Endodermal cell (in vitro differentiated cells): ENCODE results near the gene PRG3. TPM values are rescaled to one million over a fixed set of nuclear protein-coding genes. Genes with fewer than 3 reads are reported as not detected.

Experiments
- DNase-seq: peaks from one replicate; pipeline ENCODE4 v3.0.0-alpha.2; 2017
- H3K27ac ChIP-seq: 2 replicates; pipeline ENCODE4 v1.5.1; 2013; ENCODE audit warnings: mild to moderate bottlenecking, low read depth, low read length, moderate library complexity
- H3K27me3 ChIP-seq: 2 replicates; pipeline ENCODE4 v1.6.1; 2013; ENCODE audit warnings: mild to moderate bottlenecking, low read length, moderate library complexity; ENCODE audit not compliant: insufficient read depth, control insufficient read depth, poor library complexity, severe bottlenecking
- H3K36me3 ChIP-seq: 2 replicates; pipeline ENCODE4 v1.7.0; 2013; ENCODE audit warnings: mild to moderate bottlenecking, low read length, moderate library complexity; ENCODE audit not compliant: control insufficient read depth, insufficient read depth
- H3K4me1 ChIP-seq: one replicate; pipeline ENCODE4 v1.7.0; 2013; ENCODE audit warnings: low read length; ENCODE audit not compliant: control insufficient read depth, insufficient read depth
- H3K4me3 ChIP-seq: 2 replicates; pipeline ENCODE4 v1.5.1; 2013; ENCODE audit warnings: mild to moderate bottlenecking, low read length, moderate library complexity
- H3K9ac ChIP-seq: 2 replicates; pipeline ENCODE4 v1.6.1; 2013; ENCODE audit warnings: mild to moderate bottlenecking, low read length, moderate library complexity; ENCODE audit not compliant: poor library complexity, severe bottlenecking; ENCODE audit errors: extremely low read depth
- H3K9me3 ChIP-seq: 2 replicates; pipeline ENCODE4 v1.6.1; 2013; ENCODE audit warnings: mild to moderate bottlenecking, low read length, moderate library complexity; ENCODE audit not compliant: control insufficient read depth
- H3K27ac Mint-ChIP-seq: 2 replicates; pipeline ENCODE4 v1.8.0; 2020; ENCODE audit warnings: mixed read lengths
- H3K27me3 Mint-ChIP-seq: 2 replicates; pipeline ENCODE4 v1.8.0; 2021; ENCODE audit warnings: mild to moderate bottlenecking, mixed read lengths; ENCODE audit not compliant: insufficient read depth
- H3K36me3 Mint-ChIP-seq: 2 replicates; pipeline ENCODE4 v1.8.0; 2020; ENCODE audit warnings: low read depth, mixed read lengths
- H3K4me1 Mint-ChIP-seq: 2 replicates; pipeline ENCODE4 v1.8.0; 2020; ENCODE audit warnings: mixed read lengths
- H3K4me3 Mint-ChIP-seq: 2 replicates; pipeline ENCODE4 v1.8.0; 2020; ENCODE audit warnings: mild to moderate bottlenecking, moderate library complexity, mixed read lengths
- H3K9me3 Mint-ChIP-seq: 2 replicates; pipeline ENCODE4 v1.8.0; 2020; ENCODE audit warnings: mild to moderate bottlenecking, mixed read lengths
- WGBS, 2 experiments: methylation state at CpG; one replicate each; pipeline versions ENCODE4 v1.1.5 to v1.1.7; 2013; ENCODE audit warnings: missing lambda C conversion rate in 2 of 2, mixed read lengths in 1 of 2; ENCODE audit not compliant: insufficient coverage in 1 of 2, insufficient read length in 1 of 2; 5-methylcytosine and 5-hydroxymethylcytosine counted together
- long read RNA-seq, 4 experiments: library from polyadenylated mRNA in 2 of 4; library from RNA in 1 of 4; library from capped mRNA in 1 of 4; stranded (forward) in 3 of 4; unstranded in 1 of 4; transcript quantifications; one replicate each; pipeline ENCODE4 v2.0.0, GENCODE V29; 2020 to 2021; ENCODE audit warnings: inconsistent platforms in 1 of 4
- polyA plus RNA-seq, 2 experiments: library from polyadenylated mRNA; stranded (reverse); fragments of 50-300 nt; gene quantifications; one replicate each; pipeline ENCODE4 v1.2.3, GENCODE V29; 2013
- total RNA-seq, 2 donors: library from RNA; stranded (reverse); fragmentation: NEBNext Ultra II Directional in 1 of 2; extraction: Animal tissue kit (Norgen Biotek cat#: 25700) in 1 of 2; gene quantifications; 2 replicates in 1 of 2; 3 replicates in 1 of 2; pipeline ENCODE4 v1.2.1, GENCODE V29; 2021
- TF ChIP-seq, protein P1 (sequence below): fragments of 200-600 bp; sonication (generic); conservative IDR thresholded peaks from 2 replicates; pipeline ENCODE4 v1.5.0; 2021; ENCODE audit warnings: antibody characterized with exemption, mild to moderate bottlenecking

The PRG3 gene, protein sequence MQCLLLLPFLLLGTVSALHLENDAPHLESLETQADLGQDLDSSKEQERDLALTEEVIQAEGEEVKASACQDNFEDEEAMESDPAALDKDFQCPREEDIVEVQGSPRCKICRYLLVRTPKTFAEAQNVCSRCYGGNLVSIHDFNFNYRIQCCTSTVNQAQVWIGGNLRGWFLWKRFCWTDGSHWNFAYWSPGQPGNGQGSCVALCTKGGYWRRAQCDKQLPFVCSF
- total RNA-seq = not detected
- not detected for polyA plus RNA-seq (2013, experiment 1 of 2)
- polyA plus RNA-seq (2013, experiment 2 of 2) = not detected
- long read RNA-seq, experiment 1 = 0 reads
- long read RNA-seq, experiment 2 = 0 reads
- long read RNA-seq, experiment 3 = 0 reads
- long read RNA-seq, experiment 4 = 0 reads

DNA sequence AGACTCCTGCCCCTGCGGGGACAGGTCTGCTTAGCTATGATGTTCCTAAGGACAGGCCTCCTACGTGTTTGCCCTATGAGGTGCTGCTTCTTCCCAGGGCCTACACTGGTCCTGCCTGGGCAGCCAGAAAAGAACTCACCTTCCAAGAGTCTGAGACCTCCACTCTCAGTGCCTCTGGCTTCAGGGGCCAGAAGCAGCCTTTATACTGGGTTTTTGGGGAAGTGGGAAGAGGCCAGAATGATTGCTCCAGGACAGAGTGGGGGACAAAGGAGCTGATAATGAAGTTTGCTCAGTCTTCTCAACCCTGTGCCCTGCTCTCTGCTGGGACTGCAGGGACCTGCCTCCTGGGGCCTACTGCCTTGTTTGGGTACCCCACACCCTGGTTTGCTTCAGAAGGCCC, at the start of gene PRG3:
TSS of gene PRG3 (minus strand) at position 176 of the 400 bp plus-strand sequence. CDS start 442 bp downstream, outside the sequence.
- H3K27ac ChIP-seq = no peak within 1 kb of the TSS
- no peak for DNase-seq

DNA sequence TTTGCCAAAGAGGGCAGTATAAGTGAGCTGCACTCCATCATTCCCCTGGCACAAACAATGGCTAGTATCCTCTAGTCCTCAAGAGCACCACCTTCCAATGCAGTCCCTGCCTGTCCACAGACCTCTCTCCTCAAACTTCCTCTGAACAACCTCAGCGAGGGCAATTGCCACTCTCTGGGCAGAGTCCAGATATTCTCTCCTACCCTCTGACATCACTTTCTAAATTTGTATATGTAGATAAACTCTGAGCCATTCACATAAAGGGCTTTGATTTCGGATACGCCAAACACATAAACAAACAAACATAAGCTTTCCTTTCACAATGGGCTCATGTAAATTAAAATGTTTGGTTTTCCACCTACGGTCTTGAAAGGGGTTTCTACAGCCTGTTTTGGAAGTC, 49.0 kb upstream of the PRG3 start:
- Mint-ChIP-seq H3K27me3 (peaks cover 53% of the 10 kb centered on the region), H3K9me3 (no peaks in the 10 kb centered on the region), H3K4me3 (no peak overlapping the region), H3K36me3 (no peaks in the 10 kb centered on the region), H3K4me1 (peaks cover 14% of the 10 kb centered on the region), H3K27ac (no peak overlapping the region)
- Histone ChIP-seq H3K9me3 (no peaks in the 10 kb centered on the region), H3K4me3 (no peak overlapping the region), H3K27me3 (peaks cover 40% of the 10 kb centered on the region), H3K9ac (no peak overlapping the region), H3K4me1 (peaks cover 4% of the 10 kb centered on the region), H3K27ac (no peak overlapping the region), H3K36me3 (no peaks in the 10 kb centered on the region)
- 0 to 60% methylated on average over 1 to 4 of the region's 4 CpGs for WGBS, 2 experiments
- DNase-seq = no peak
- TF ChIP-seq, protein P1, sequence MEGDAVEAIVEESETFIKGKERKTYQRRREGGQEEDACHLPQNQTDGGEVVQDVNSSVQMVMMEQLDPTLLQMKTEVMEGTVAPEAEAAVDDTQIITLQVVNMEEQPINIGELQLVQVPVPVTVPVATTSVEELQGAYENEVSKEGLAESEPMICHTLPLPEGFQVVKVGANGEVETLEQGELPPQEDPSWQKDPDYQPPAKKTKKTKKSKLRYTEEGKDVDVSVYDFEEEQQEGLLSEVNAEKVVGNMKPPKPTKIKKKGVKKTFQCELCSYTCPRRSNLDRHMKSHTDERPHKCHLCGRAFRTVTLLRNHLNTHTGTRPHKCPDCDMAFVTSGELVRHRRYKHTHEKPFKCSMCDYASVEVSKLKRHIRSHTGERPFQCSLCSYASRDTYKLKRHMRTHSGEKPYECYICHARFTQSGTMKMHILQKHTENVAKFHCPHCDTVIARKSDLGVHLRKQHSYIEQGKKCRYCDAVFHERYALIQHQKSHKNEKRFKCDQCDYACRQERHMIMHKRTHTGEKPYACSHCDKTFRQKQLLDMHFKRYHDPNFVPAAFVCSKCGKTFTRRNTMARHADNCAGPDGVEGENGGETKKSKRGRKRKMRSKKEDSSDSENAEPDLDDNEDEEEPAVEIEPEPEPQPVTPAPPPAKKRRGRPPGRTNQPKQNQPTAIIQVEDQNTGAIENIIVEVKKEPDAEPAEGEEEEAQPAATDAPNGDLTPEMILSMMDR = no peak

More for the DNA sequence above, at the start of gene PRG3:
- no peaks in the 10 kb centered on the region for H3K36me3 Mint-ChIP-seq
- no peak within 1 kb of the TSS for H3K9ac ChIP-seq
- H3K4me1 ChIP-seq = no peaks in the 10 kb centered on the region
- peaks cover 64% of the 10 kb centered on the region for H3K27me3 Mint-ChIP-seq
- peaks cover 60% of the 10 kb centered on the region for H3K27me3 ChIP-seq
- no peaks in the 10 kb centered on the region for H3K36me3 ChIP-seq
- no peaks in the 10 kb centered on the region for H3K9me3 Mint-ChIP-seq
- no peak within 1 kb of the TSS for H3K4me3 Mint-ChIP-seq
- no peaks in the 10 kb centered on the region for H3K9me3 ChIP-seq
- H3K27ac Mint-ChIP-seq = no peak within 1 kb of the TSS
- TF ChIP-seq, protein P1 = no peak
- no peak within 1 kb of the TSS for H3K4me3 ChIP-seq
- WGBS, 2 experiments = 68 to 76% methylated on average over 2 of the region's 2 CpGs
- no peaks in the 10 kb centered on the region for H3K4me1 Mint-ChIP-seq

DNA sequence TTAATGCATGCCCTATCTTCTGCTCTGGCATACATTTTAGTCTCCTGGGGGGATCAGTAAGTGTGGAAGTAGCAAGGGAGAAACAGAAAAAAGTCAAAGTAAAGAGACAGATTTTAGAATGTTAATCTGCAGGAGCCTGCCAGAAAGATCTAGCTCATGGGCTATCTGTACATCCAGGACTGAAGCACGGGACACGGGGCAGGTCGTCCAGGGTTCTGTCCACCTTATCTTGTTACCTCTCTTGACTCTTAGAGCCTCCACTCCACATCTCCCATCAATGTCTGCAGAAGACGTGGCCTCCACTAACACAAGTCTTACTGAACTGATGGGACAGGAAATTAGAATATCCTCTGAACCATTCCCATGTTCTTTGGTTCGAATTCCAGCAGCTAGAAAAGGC, 47.7 kb upstream of the PRG3 start:
- Histone ChIP-seq H3K4me3 (no peak overlapping the region), H3K36me3 (no peaks in the 10 kb centered on the region), H3K27ac (no peak overlapping the region), H3K9ac (no peak overlapping the region), H3K4me1 (peaks cover 4% of the 10 kb centered on the region), H3K27me3 (peaks cover 38% of the 10 kb centered on the region), H3K9me3 (no peaks in the 10 kb centered on the region)
- Mint-ChIP-seq H3K9me3 (no peaks in the 10 kb centered on the region), H3K36me3 (no peaks in the 10 kb centered on the region), H3K4me1 (peaks cover 19% of the 10 kb centered on the region), H3K27ac (no peak overlapping the region), H3K27me3 (peaks cover 47% of the 10 kb centered on the region), H3K4me3 (no peak overlapping the region)
- TF ChIP-seq, protein P1 = no peak
- WGBS, 2 experiments = 88 to 96% methylated on average over 5 of the region's 5 CpGs
- no peak for DNase-seq
